Spleen (tissue), 7 donors: ENCODE data around the gene ZNF132.
A peak's percentile ranks its signal among the peaks of the same experiment; 100 is the strongest.

Source experiments
- POLR2A ChIP-seq, 3 donors: fragments of 450-650 bp; IDR thresholded peaks; one replicate each; pipeline ENCODE4 v1.5.1; 2017; ENCODE audit warnings: antibody characterized with exemption in 3 of 3, mild to moderate bottlenecking in 1 of 3
- POLR2AphosphoS5 ChIP-seq, 3 donors: sonication (generic); formaldehyde crosslinking; IDR thresholded peaks; one replicate each; pipeline ENCODE4 v1.5.1; 2017; ENCODE audit warnings: antibody characterized with exemption in 3 of 3
- TF ChIP-seq, protein P1 (sequence below), 11 experiments: fragments of 200-600 bp in 7 of 11; fragments of 450-650 bp in 4 of 11; sonication (generic) in 4 of 11; IDR thresholded peaks in 8 of 11; conservative IDR thresholded peaks in 3 of 11; 1 replicate in 7 of 11; 2 replicates in 4 of 11; pipeline versions ENCODE4 v1.4.0 to v1.8.0; 2016 to 2021; ENCODE audit warnings: antibody characterized with exemption in 11 of 11, inconsistent platforms in 4 of 11, mild to moderate bottlenecking in 1 of 11
- donor health status: DM: no; HTN: no; CAD: no; lungs with moderate emphysema.
- donor health status: DM: no; HTN: no; CAD: no.
- donor health status: DM: no; HTN: no; CAD: no.

DNA sequence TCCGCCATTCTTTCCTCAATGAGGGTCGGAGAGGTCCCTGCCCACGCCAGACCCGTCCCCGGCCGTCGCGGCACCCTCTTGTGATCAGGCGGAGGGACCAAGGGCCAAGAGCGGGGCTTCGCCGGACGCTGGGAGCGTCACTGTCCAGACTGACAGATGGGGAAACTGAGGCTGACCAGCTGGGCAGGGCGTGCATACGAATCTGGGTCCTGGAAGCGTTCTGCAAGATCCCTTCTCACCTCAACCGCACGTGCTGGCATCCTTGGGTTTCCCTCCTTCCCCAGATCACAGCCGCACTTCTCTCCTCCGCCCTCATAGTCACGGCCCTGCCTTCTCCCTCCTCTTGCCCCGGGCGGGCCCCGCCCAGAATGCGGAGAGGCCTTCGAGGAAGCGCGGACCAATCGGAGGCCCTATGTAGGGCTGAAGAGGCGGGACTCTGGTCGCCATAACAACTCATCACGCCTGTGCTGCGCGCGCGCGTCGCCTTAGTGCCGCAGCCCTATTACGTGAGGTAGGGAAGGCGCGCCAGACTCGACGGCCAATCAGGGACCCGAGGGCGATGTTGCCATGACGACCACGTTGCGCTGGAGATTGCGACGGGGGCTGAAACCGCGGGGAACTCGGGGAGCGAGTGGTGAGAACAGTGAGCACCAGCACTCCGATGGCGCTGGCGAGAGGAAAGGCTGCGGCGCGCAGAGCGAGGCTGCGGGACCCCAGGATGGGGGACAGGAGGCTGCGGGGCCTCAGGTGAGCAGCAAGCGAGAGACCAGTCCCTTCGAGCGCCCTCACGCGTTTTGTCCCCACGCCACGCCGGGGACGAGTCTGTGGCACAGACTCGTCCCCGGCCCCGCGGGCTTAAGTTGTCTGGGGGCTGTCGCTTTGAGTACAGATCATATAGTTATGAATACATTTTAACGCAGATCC, 38.8 kb downstream of the ZNF132 start:
- TF ChIP-seq POLR2A (IDR thresholded peaks at IDR 0.05) (peak in 1 of 3 donors; percentile 67), POLR2AphosphoS5 (IDR thresholded peaks at IDR 0.05) (peak; percentile 82 to 94 (median 90))
- TF ChIP-seq, protein P1, sequence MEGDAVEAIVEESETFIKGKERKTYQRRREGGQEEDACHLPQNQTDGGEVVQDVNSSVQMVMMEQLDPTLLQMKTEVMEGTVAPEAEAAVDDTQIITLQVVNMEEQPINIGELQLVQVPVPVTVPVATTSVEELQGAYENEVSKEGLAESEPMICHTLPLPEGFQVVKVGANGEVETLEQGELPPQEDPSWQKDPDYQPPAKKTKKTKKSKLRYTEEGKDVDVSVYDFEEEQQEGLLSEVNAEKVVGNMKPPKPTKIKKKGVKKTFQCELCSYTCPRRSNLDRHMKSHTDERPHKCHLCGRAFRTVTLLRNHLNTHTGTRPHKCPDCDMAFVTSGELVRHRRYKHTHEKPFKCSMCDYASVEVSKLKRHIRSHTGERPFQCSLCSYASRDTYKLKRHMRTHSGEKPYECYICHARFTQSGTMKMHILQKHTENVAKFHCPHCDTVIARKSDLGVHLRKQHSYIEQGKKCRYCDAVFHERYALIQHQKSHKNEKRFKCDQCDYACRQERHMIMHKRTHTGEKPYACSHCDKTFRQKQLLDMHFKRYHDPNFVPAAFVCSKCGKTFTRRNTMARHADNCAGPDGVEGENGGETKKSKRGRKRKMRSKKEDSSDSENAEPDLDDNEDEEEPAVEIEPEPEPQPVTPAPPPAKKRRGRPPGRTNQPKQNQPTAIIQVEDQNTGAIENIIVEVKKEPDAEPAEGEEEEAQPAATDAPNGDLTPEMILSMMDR (IDR thresholded peaks at IDR 0.05 in 8 of 11, conservative IDR thresholded peaks at IDR 0.05 in 3 of 11), result peak in 1 of 11 experiments; percentile 10
